HG03439 (cell line): ENCODE data around the gene CCNO.

ENCODE experiments used
- ATAC-seq: cut with Tn5 transposase; IDR thresholded peaks from one replicate; pipeline ENCODE4 v1.9.1; 2021; ENCODE audit warnings: mild to moderate bottlenecking, moderate library complexity; ENCODE audit not compliant: unreplicated experiment

CCNO gene

GRCh38 chr5:55223812-55224240, 9.6 kb downstream of the CCNO start:
- ATAC-seq, result no peak

GRCh38 chr5:55222985-55223811, 10.2 kb downstream of the CCNO start:
- no peak for ATAC-seq

- ATAC-seq, result no peak
Observed at GRCh38 chr5:55222092-55222984, 11.1 kb downstream of the CCNO start.

GRCh38 chr5:55220433-55221185, 12.8 kb downstream of the CCNO start:
- no peak for ATAC-seq

- no peak for ATAC-seq
Observed at GRCh38 chr5:55219770-55220169, 13.6 kb downstream of the CCNO start.

- ATAC-seq, result no peak
Observed at GRCh38 chr5:55218967-55219366, 14.4 kb downstream of the CCNO start.

GRCh38 chr5:55211184-55211874, 22.1 kb downstream of the CCNO start:
- no peak for ATAC-seq

GRCh38 chr5:55205001-55205400, 28.4 kb downstream of the CCNO start:
- no peak for ATAC-seq

GRCh38 chr5:55191165-55191564, 42.2 kb downstream of the CCNO start:
- ATAC-seq, result no peak

- no peak for ATAC-seq
Observed at GRCh38 chr5:55188656-55189540, 44.5 kb downstream of the CCNO start.

- ATAC-seq, result no peak
Observed at GRCh38 chr5:55187370-55187769, 46.0 kb downstream of the CCNO start.
